ENCODE data around the gene ZBED4. TPM values are rescaled to one million over a fixed set of nuclear protein-coding genes. Genes with fewer than 3 reads are reported as not detected.
"Not testable (repeated sequence)": the region's sequence is repeated elsewhere in the genome, so short reads cannot be mapped to it uniquely, and the experiment has no call there.

Gene ZBED4
- total RNA-seq, 1 experiment from 2014 or later, result 18.9 TPM

- in situ Hi-C loops (cut with HindIII; ENCODE audit: low pct_unique_long_range_greater_than_20kb, low sequenced_read_pairs), result no loop called here
- no peak for DNase-seq (ENCODE audit: low read depth, low spot score)
Observed at GRCh38 chr22:49849161-49850020, 4.3 kb upstream of the ZBED4 start.

- in situ Hi-C loops (cut with HindIII; ENCODE audit: low pct_unique_long_range_greater_than_20kb, low sequenced_read_pairs), result no loop called here
- no peak for DNase-seq (ENCODE audit: low read depth, low spot score)
Observed at GRCh38 chr22:49850021-49850911, 3.4 kb upstream of the ZBED4 start.

GRCh38 chr22:49850959-49851802 is 2.5 kb upstream of the ZBED4 start:
- no peak for DNase-seq (ENCODE audit: low read depth, low spot score)
- in situ Hi-C loops (cut with HindIII; ENCODE audit: low pct_unique_long_range_greater_than_20kb, low sequenced_read_pairs), result no loop called here

GRCh38 chr22:49852568-49852897 is 1.1 kb upstream of the ZBED4 start:
- DNase-seq (ENCODE audit: low read depth, low spot score); in situ Hi-C loops (cut with HindIII; ENCODE audit: low pct_unique_long_range_greater_than_20kb, low sequenced_read_pairs): not testable (repeated sequence)

GRCh38 chr22:49853981-49854831 is 562 bp downstream of the ZBED4 start:
- DNase-seq (ENCODE audit: low read depth, low spot score), result peak; percentile 22
- in situ Hi-C loops (cut with HindIII; ENCODE audit: low pct_unique_long_range_greater_than_20kb, low sequenced_read_pairs), result no loop called here

GRCh38 chr22:49855251-49855911 is 1.7 kb downstream of the ZBED4 start:
- DNase-seq (ENCODE audit: low read depth, low spot score), result peak; percentile 21
- in situ Hi-C loops (cut with HindIII; ENCODE audit: low pct_unique_long_range_greater_than_20kb, low sequenced_read_pairs), result no loop called here

GRCh38 chr22:49856343-49856742 is 2.7 kb downstream of the ZBED4 start:
- in situ Hi-C loops (cut with HindIII; ENCODE audit: low pct_unique_long_range_greater_than_20kb, low sequenced_read_pairs), result no loop called here
- DNase-seq (ENCODE audit: low read depth, low spot score), result no peak

- in situ Hi-C loops (cut with HindIII; ENCODE audit: low pct_unique_long_range_greater_than_20kb, low sequenced_read_pairs), result no loop called here
- DNase-seq (ENCODE audit: low read depth, low spot score), result no peak
Observed at GRCh38 chr22:49856766-49857618, 3.3 kb downstream of the ZBED4 start.

GRCh38 chr22:49858827-49859226 is 5.2 kb downstream of the ZBED4 start:
- in situ Hi-C loops (cut with HindIII; ENCODE audit: low pct_unique_long_range_greater_than_20kb, low sequenced_read_pairs), result no loop called here
- no peak for DNase-seq (ENCODE audit: low read depth, low spot score)

GRCh38 chr22:49861642-49862495 is 8.2 kb downstream of the ZBED4 start:
- in situ Hi-C loops (cut with HindIII; ENCODE audit: low pct_unique_long_range_greater_than_20kb, low sequenced_read_pairs), result no loop called here
- DNase-seq (ENCODE audit: low read depth, low spot score), result no peak

GRCh38 chr22:49862496-49862776 is 8.8 kb downstream of the ZBED4 start:
- no peak for DNase-seq (ENCODE audit: low read depth, low spot score)
- in situ Hi-C loops (cut with HindIII; ENCODE audit: low pct_unique_long_range_greater_than_20kb, low sequenced_read_pairs), result no loop called here

GRCh38 chr22:49863931-49864330 is 10.3 kb downstream of the ZBED4 start:
- in situ Hi-C loops (cut with HindIII; ENCODE audit: low pct_unique_long_range_greater_than_20kb, low sequenced_read_pairs), result no loop called here
- no peak for DNase-seq (ENCODE audit: low read depth, low spot score)

GRCh38 chr22:49865156-49865555 is 11.5 kb downstream of the ZBED4 start:
- in situ Hi-C loops (cut with HindIII; ENCODE audit: low pct_unique_long_range_greater_than_20kb, low sequenced_read_pairs), result no loop called here
- no peak for DNase-seq (ENCODE audit: low read depth, low spot score)

- no peak for DNase-seq (ENCODE audit: low read depth, low spot score)
- in situ Hi-C loops (cut with HindIII; ENCODE audit: low pct_unique_long_range_greater_than_20kb, low sequenced_read_pairs), result no loop called here
Observed at GRCh38 chr22:49866134-49866533, 12.5 kb downstream of the ZBED4 start.

GRCh38 chr22:49866646-49867045 is 13.0 kb downstream of the ZBED4 start:
- DNase-seq (ENCODE audit: low read depth, low spot score), result no peak

More at GRCh38 chr22:49866646-49867045, 13.0 kb downstream of the ZBED4 start:
- in situ Hi-C loops (cut with HindIII; ENCODE audit: low pct_unique_long_range_greater_than_20kb, low sequenced_read_pairs), result no loop called here

Data from SK-MEL-5 (cell line).